ENCODE results near the gene IFT57.

GRCh38 chr3:108134555-108134880 is 87.7 kb downstream of the IFT57 start:
- TF ChIP-seq EZH2 (IDR thresholded peaks at IDR 0.05; ENCODE audit: borderline replicate concordance) = no peak
- TF ChIP-seq, protein P1, sequence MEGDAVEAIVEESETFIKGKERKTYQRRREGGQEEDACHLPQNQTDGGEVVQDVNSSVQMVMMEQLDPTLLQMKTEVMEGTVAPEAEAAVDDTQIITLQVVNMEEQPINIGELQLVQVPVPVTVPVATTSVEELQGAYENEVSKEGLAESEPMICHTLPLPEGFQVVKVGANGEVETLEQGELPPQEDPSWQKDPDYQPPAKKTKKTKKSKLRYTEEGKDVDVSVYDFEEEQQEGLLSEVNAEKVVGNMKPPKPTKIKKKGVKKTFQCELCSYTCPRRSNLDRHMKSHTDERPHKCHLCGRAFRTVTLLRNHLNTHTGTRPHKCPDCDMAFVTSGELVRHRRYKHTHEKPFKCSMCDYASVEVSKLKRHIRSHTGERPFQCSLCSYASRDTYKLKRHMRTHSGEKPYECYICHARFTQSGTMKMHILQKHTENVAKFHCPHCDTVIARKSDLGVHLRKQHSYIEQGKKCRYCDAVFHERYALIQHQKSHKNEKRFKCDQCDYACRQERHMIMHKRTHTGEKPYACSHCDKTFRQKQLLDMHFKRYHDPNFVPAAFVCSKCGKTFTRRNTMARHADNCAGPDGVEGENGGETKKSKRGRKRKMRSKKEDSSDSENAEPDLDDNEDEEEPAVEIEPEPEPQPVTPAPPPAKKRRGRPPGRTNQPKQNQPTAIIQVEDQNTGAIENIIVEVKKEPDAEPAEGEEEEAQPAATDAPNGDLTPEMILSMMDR (IDR thresholded peaks at IDR 0.05; ENCODE audit: poor library complexity) = no peak
- no peak for TF ChIP-seq EZH2phosphoT487 (IDR thresholded peaks at IDR 0.05; ENCODE audit: low read depth, severe bottlenecking, unreplicated experiment)
